Right forelimb (tissue), 1 donor: ENCODE measurements around the gene NGF.

ENCODE experiments used
- DNase-seq: peaks from one replicate; pipeline ENCODE4 v3.0.0-alpha.2; 2018

The NGF gene

GRCh38 chr1:115278211-115278610, 59.8 kb downstream of the NGF start:
- DNase-seq, result no peak

GRCh38 chr1:115277276-115277675, 60.8 kb downstream of the NGF start:
- no peak for DNase-seq

GRCh38 chr1:115275216-115275615, 62.8 kb downstream of the NGF start:
- no peak for DNase-seq

- DNase-seq, result no peak
Observed at GRCh38 chr1:115274467-115274866, 63.6 kb downstream of the NGF start.

- no peak for DNase-seq
Observed at GRCh38 chr1:115266729-115267421, 71.2 kb downstream of the NGF start.

GRCh38 chr1:115265099-115265498, 73.0 kb downstream of the NGF start:
- no peak for DNase-seq

- no peak for DNase-seq
Observed at GRCh38 chr1:115262886-115263285, 75.2 kb downstream of the NGF start.

GRCh38 chr1:115261496-115261895, 76.6 kb downstream of the NGF start:
- DNase-seq, result no peak

- no peak for DNase-seq
Observed at GRCh38 chr1:115258302-115258866, 79.7 kb downstream of the NGF start.

- DNase-seq, result no peak
Observed at GRCh38 chr1:115257591-115257990, 80.5 kb downstream of the NGF start.

GRCh38 chr1:115255154-115255553, 82.9 kb downstream of the NGF start:
- no peak for DNase-seq

GRCh38 chr1:115252585-115252984, 85.5 kb downstream of the NGF start:
- no peak for DNase-seq

- DNase-seq, result no peak
Observed at GRCh38 chr1:115251856-115252255, 86.2 kb downstream of the NGF start.

- no peak for DNase-seq
Observed at GRCh38 chr1:115251340-115251748, 86.7 kb downstream of the NGF start.

- DNase-seq, result no peak
Observed at GRCh38 chr1:115246526-115246925, 91.5 kb downstream of the NGF start.

- no peak for DNase-seq
Observed at GRCh38 chr1:115245227-115245626, 92.8 kb downstream of the NGF start.

GRCh38 chr1:115242543-115242942, 95.5 kb downstream of the NGF start:
- no peak for DNase-seq

- DNase-seq, result no peak
Observed at GRCh38 chr1:115241309-115241708, 96.7 kb downstream of the NGF start.

GRCh38 chr1:115240297-115240696, 97.8 kb downstream of the NGF start:
- DNase-seq, result no peak

GRCh38 chr1:115239426-115239825, 98.6 kb downstream of the NGF start:
- no peak for DNase-seq

- no peak for DNase-seq
Observed at GRCh38 chr1:115239148-115239422, 99.0 kb downstream of the NGF start.

- DNase-seq, result no peak
Observed at GRCh38 chr1:115238336-115239147, 99.5 kb downstream of the NGF start.

GRCh38 chr1:115237507-115237906, 100.5 kb downstream of the NGF start:
- DNase-seq, result no peak

GRCh38 chr1:115237023-115237422, 101.0 kb downstream of the NGF start:
- DNase-seq, result no peak
